Suppressor macrophage treated with lipopolysaccharide for 4 hours (primary cell): ENCODE data around the gene SLC5A6.

Source experiments
- DNase-seq: peaks from one replicate; pipeline ENCODE4 v3.0.0-alpha.2; 2020

Gene SLC5A6

GRCh38 chr2:27170581-27171337 is 41.3 kb downstream of the SLC5A6 start:
- no peak for DNase-seq

DNA sequence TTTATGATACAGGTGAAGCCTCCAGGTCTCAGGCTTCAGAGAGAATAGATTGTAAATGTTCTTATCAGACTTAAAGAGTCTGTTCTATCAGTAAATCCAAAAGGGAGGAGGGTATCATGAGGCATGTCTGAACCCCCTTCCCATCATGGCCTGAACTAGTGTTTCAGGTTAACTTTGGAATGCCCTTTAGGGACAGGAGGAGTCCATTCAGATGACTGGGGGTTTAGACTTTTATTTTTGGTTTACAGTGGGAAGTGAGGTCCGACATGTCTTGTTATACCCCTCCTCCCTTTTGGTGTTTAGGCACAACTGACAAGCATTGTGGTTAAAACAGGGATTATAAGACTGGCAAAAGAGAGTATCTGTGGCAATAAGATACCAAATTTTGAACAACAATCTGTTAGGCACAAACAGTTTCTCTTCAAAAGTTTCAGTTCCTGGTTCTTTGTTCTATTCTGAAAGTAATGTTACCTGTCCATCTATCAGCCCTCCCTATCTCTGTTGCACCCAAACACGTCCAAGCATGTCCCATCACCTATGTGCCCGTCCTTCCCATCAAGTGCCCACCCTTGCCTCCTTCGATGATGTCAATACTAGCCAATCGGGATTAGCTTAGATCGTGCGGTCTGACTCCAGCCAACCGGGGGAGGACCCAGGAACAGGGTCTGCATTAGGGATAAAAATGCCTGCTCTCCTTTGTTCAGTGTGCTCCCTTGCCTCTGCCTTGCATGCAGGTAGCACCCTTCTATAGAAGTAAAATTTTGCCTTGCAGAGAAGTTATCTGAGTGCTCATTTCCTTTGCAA is 46.9 kb downstream of the SLC5A6 start:
- DNase-seq, result no peak

- DNase-seq, result no peak
These were observed 49.6 kb downstream of the SLC5A6 start for GRCh38 chr2:27162151-27163121.

DNA sequence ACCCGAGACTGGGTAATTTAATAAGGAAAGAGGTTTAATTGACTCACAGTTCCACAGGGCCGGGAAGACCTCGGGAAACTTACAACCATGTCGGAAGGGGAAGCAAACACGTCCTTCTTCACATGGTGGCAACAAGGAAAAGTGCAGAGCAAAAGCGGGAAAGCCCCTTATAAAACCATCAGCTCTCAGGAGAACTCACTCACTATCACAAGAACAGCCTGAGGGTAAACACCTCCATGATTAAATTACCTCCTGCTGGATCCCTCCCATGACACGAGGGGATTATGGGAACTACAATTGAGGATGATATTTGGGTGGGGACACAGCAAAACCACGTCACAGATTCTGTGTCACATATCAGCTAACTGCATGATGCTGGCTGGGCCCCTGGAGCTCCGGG is 51.9 kb downstream of the SLC5A6 start:
- no peak for DNase-seq

DNA sequence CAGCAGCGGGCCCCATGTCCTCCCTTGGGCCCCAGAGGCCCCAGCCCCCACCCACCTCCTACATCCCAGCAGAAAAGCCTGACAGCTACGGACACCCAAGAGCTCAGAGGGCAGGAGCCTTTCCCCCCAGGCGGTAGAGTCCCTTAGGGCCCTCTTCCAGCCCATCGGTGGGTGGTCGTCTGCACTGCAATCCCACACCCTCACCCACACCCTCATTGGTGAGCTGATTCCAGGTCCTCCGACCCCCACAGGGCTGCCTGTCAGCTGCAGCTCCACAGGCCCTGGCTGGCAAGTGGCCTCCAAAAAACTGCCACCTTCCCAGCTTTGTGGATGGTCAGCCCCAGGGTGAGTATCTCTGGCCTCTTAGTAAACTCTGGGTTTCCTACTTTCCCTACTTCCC is 52.8 kb downstream of the SLC5A6 start:
- DNase-seq, result no peak

GRCh38 chr2:27158468-27158867 is 53.6 kb downstream of the SLC5A6 start:
- DNase-seq, result no peak

GRCh38 chr2:27155069-27155520 is 57.0 kb downstream of the SLC5A6 start:
- no peak for DNase-seq

DNA sequence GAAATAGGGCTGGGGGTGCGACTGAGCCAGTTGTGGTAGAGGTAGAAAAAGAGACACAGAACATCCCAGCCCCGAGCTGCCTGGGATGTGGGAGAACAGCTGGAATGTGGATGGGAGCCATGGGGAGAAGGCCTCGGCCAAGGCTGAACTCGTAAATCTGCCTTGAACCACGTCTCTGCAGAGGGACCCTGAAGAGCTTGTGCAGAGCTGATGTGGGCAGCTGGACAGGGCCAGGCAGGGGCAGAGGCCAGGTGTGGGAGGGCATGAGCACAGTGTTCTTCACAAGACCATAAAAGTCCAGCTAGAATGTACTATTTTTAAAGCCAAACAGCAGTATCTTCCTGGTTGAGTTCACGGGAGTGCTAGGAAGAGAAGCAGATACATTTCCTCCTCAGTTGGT is 57.6 kb downstream of the SLC5A6 start:
- no peak for DNase-seq

GRCh38 chr2:27152796-27153464 is 59.1 kb downstream of the SLC5A6 start:
- peak; percentile 28 for DNase-seq

- DNase-seq, result no peak
These were observed 59.8 kb downstream of the SLC5A6 start for GRCh38 chr2:27152102-27152795.

DNA sequence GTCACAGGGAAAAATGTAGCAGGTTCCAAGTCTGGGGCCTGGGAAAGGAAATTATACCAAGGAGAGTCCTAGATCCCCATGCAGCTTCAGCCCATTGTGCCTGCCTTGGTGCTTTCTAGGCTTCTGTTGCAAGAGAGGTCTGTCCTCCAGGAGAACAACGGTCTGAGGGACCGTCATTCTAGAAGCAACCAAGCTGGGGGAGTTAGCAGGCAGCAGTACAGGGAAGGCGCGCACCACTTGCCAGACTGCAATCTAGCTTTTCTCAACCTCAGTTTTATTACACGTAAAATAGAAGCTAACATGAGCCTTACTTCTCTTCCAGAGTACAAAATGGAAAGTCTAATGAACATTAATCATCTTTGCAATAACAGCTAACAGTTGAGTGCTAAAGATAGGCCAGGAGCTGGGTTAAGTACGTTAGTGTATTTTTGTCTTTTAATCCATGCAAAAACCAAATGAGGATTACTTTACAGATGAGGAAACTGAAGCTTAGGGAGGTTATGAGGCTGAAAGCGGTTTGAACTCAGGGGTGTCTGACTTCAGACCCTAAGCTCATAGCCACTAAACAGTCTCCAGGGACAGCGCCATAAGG is 61.3 kb downstream of the SLC5A6 start:
- DNase-seq, result no peak
